ENCODE measurements around the gene LPAR3.

DNA sequence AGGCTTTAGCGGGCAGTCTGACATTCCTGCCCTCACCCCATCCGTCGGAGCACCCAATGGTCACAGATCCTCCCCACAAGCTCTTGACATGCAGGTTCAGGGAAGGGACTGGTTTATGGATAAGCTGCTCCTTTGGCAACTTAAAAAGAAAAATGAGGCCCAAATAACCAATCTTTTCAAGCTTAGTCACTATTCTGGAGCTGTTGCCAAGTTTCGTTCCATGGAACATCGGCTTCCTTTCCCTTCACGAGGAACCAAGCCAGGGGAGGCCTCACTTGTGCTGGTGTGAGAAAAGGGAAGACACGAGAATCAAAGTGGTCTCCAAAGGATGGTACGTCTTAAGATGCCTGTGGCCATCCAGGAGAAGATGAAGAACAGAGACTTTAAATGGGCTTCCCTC is 46.1 kb upstream of the LPAR3 start:
- TF ChIP-seq, protein P1, sequence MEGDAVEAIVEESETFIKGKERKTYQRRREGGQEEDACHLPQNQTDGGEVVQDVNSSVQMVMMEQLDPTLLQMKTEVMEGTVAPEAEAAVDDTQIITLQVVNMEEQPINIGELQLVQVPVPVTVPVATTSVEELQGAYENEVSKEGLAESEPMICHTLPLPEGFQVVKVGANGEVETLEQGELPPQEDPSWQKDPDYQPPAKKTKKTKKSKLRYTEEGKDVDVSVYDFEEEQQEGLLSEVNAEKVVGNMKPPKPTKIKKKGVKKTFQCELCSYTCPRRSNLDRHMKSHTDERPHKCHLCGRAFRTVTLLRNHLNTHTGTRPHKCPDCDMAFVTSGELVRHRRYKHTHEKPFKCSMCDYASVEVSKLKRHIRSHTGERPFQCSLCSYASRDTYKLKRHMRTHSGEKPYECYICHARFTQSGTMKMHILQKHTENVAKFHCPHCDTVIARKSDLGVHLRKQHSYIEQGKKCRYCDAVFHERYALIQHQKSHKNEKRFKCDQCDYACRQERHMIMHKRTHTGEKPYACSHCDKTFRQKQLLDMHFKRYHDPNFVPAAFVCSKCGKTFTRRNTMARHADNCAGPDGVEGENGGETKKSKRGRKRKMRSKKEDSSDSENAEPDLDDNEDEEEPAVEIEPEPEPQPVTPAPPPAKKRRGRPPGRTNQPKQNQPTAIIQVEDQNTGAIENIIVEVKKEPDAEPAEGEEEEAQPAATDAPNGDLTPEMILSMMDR (IDR thresholded peaks at IDR 0.05), result no peak
- TF ChIP-seq POLR2AphosphoS5 (IDR thresholded peaks at IDR 0.05; ENCODE audit: low read depth, low read length), result no peak
- no peak for TF ChIP-seq YY1 (IDR thresholded peaks at IDR 0.05; ENCODE audit: low read depth)
- TF ChIP-seq NRF1 (IDR thresholded peaks at IDR 0.05; ENCODE audit: low read depth, low read length), result no peak
- TF ChIP-seq TAF1 (IDR thresholded peaks at IDR 0.05; ENCODE audit: borderline replicate concordance, low read depth, low read length), result no peak
- TF ChIP-seq, protein P2, sequence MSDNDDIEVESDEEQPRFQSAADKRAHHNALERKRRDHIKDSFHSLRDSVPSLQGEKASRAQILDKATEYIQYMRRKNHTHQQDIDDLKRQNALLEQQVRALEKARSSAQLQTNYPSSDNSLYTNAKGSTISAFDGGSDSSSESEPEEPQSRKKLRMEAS (IDR thresholded peaks at IDR 0.05; ENCODE audit: low read depth), result no peak
- TF ChIP-seq RFX5 (IDR thresholded peaks at IDR 0.05; ENCODE audit: low read length), result no peak
- TF ChIP-seq MXI1 (IDR thresholded peaks at IDR 0.05; ENCODE audit: low read depth, low read length), result no peak
- no peak for TF ChIP-seq EP300 (IDR thresholded peaks at IDR 0.05; ENCODE audit: borderline replicate concordance in 1 of 2, low read depth in 1 of 2, low read length in 1 of 2)

All from SK-N-SH (cell line).